Heart right ventricle (tissue), 16 donors: ENCODE results near the gene ITGB6. TPM values are rescaled to one million over a fixed set of nuclear protein-coding genes. Genes with fewer than 3 reads are reported as not detected.

Experiments
- ATAC-seq, 8 donors: fragments of 200-7000 bp; cut with Tn5 transposase; one replicate each; pipeline ENCODE4 v1.9.1; 2020; ENCODE audit warnings: mild to moderate bottlenecking in 8 of 8, moderate library complexity in 8 of 8, moderate number of reproducible peaks in 1 of 8
- DNase-seq, 2 donors: peaks; one replicate each; pipeline ENCODE4 v3.0.0-alpha.2; 2020
- H3K27ac ChIP-seq, 10 donors: fragments of 200-600 bp; sonication (generic) in 2 of 10; one replicate each; pipeline versions ENCODE4 v1.5.0 to v1.8.0; 2020 to 2022; ENCODE audit warnings: mild to moderate bottlenecking in 3 of 10
- H3K27me3 ChIP-seq, 7 donors: fragments of 200-600 bp; one replicate each; pipeline ENCODE4 v1.8.0; 2021 to 2022; ENCODE audit warnings: mild to moderate bottlenecking in 2 of 7
- H3K36me3 ChIP-seq, 9 donors: fragments of 200-600 bp; sonication (generic) in 1 of 9; one replicate each; pipeline versions ENCODE4 v1.5.0 to v1.8.0; 2020 to 2022; ENCODE audit warnings: mild to moderate bottlenecking in 2 of 9
- H3K4me1 ChIP-seq, 9 donors: fragments of 200-600 bp; sonication (generic) in 1 of 9; one replicate each; pipeline versions ENCODE4 v1.5.0 to v1.8.0; 2020 to 2022; ENCODE audit warnings: mild to moderate bottlenecking in 4 of 9
- H3K4me3 ChIP-seq, 10 donors: fragments of 200-600 bp; sonication (generic) in 2 of 10; one replicate each; pipeline versions ENCODE4 v1.5.0 to v1.8.0; 2020 to 2022; ENCODE audit warnings: mild to moderate bottlenecking in 7 of 10, moderate library complexity in 2 of 10
- H3K9me3 ChIP-seq, 11 donors: fragments of 200-600 bp in 10 of 11; sonication (generic) in 2 of 11; one replicate each; pipeline versions ENCODE4 v1.5.0 to v1.8.0; 2013 to 2022; ENCODE audit warnings: mild to moderate bottlenecking in 2 of 11, control low read depth in 1 of 11, moderate library complexity in 1 of 11
- WGBS, 2 donors: extraction: QIAGEN DNeasy Blood & Tissue Kit; methylation state at CpG; one replicate each; pipeline ENCODE4 v1.1.7; 2013; ENCODE audit warnings: inconsistent platforms in 1 of 2; 5-methylcytosine and 5-hydroxymethylcytosine counted together
- intact Hi-C, 10 donors: fragments of 100-400 bp; cut with DNase I; formaldehyde crosslinking; loops; one replicate each; pipeline versions ENCODE4 v1.11.1 to v1.14.2; 2022
- polyA plus RNA-seq, 2 donors: library from polyadenylated mRNA; stranded (reverse); fragments of 200-250 nt; gene quantifications; one replicate each; pipeline ENCODE4 v1.2.3, GENCODE V29; 2013
- total RNA-seq, 10 donors: library from RNA; stranded (reverse); fragmentation: NEBNext Ultra II Directional in 3 of 10; extraction: Animal tissue kit (Norgen Biotek cat#: 25700) in 3 of 10; gene quantifications; one replicate each; pipeline versions ENCODE4 v1.2.1 to v1.2.4, GENCODE V29; 2021 to 2023
- TF ChIP-seq, protein P1 (sequence below), 9 donors: fragments of 200-600 bp; sonication (generic) in 2 of 9; IDR thresholded peaks; one replicate each; pipeline versions ENCODE4 v1.5.0 to v1.8.0; 2021 to 2022; ENCODE audit warnings: antibody characterized with exemption in 9 of 9, mild to moderate bottlenecking in 5 of 9, moderate library complexity in 1 of 9
- donor health status: Arrhythmogenic right ventricular cardiomyopathy.
- donor health status: ischemic (EF 13 %, LVEDD 7.1; RV severe dilation, severe dysfunction).
- donor health status: healthy with polysubstance abuse.
- donor health status: DM: no; HTN: yes; CAD: no.
- donor health status: DM: no; HTN: no; CAD: no.
- donor health status: ischemic (EF 25% LVEDD 6.9; RV normal size, moderate dysfunction).
- donor health status: ischemic (EF 25% LVEDD 5.7; RV mildly dilated, moderate dysfunction).
- donor health status: healthy.
- donor health status: DM: yes; HTN: yes; CAD: no.
- donor health status: Ischemic cardiomyopathy.
- donor health status: ischemic (EF 35%, LVEDD 5.7; RV mildly dilated, moderate dysfunction).
- donor health status: nonischemic (EF 11% LVEDD 7.7; RV severe dilation, severe dysfunction).
- donor health status: DM: yes; HTN: yes; CAD: no.
- donor health status: PGD.
- donor health status: ischemic (EF 29% LVEDD 5.4; RV normal size, mild dysfunction).
- donor health status: nonischemic (EF 23%, LVEDD 6.1; RV moderate dilation, normal function).

ITGB6 gene
- total and polyA plus RNA-seq, 12 donors: 0.09 to 3.5 (median 1.2) TPM

DNA sequence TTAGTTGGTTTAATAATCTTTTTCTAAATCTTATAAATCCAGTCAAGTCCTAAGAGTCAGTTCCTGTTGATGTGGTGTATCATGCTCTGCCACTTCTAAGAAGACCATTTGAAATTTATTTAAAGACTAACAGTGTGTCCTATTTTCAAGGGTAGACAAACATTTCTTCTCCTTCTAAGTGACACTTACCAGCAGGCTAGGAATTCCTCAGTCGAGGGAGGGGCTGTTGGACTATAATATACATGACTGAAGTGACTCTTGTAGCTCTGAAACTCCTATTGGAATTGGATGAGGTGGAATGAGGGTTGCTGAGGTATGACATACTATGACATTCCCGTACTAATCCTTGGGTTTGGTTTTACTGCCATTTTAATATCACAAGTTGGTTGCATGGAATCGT lies 30.6 kb downstream of the ITGB6 start:
- Histone ChIP-seq H3K4me1 (peaks cover 0 to 7% (median 0%) of the 10 kb centered on the region in 9 donors), H3K27ac (no peak overlapping the region), H3K9me3 (no peaks in the 10 kb centered on the region), H3K27me3 (no peaks in the 10 kb centered on the region), H3K36me3 (no peaks in the 10 kb centered on the region), H3K4me3 (no peak overlapping the region)
- no peak for ATAC-seq
- intact Hi-C loops: no loop called here
- 79 to 80% methylated on average over 3 of the region's 3 CpGs for WGBS, 2 donors
- TF ChIP-seq, protein P1, sequence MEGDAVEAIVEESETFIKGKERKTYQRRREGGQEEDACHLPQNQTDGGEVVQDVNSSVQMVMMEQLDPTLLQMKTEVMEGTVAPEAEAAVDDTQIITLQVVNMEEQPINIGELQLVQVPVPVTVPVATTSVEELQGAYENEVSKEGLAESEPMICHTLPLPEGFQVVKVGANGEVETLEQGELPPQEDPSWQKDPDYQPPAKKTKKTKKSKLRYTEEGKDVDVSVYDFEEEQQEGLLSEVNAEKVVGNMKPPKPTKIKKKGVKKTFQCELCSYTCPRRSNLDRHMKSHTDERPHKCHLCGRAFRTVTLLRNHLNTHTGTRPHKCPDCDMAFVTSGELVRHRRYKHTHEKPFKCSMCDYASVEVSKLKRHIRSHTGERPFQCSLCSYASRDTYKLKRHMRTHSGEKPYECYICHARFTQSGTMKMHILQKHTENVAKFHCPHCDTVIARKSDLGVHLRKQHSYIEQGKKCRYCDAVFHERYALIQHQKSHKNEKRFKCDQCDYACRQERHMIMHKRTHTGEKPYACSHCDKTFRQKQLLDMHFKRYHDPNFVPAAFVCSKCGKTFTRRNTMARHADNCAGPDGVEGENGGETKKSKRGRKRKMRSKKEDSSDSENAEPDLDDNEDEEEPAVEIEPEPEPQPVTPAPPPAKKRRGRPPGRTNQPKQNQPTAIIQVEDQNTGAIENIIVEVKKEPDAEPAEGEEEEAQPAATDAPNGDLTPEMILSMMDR (IDR thresholded peaks at IDR 0.05): no peak
- no peak for DNase-seq

DNA sequence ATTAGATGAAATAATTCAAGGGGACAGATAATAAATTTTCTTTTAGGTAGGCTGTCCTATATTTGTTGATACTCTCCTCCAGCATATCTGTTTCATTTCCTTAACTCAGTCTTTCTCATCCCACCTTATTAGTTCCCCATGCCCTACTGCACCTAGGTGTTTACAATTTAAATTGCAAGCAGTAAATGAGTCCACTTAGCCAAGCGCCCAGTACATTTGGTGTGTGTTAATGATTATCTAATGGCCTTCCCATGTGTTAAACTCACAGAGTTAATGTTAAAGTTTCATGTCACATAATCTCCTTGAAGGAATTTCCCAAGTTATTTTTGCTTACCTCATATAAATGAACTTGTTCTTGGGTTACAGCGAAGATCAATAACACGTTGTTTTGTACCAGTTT lies 31.2 kb downstream of the ITGB6 start:
- DNase-seq (no peak), ATAC-seq (no peak)
- Histone ChIP-seq H3K4me3 (no peak overlapping the region), H3K27me3 (no peaks in the 10 kb centered on the region), H3K9me3 (no peaks in the 10 kb centered on the region), H3K4me1 (peaks cover 0 to 7% (median 0%) of the 10 kb centered on the region in 9 donors), H3K36me3 (no peaks in the 10 kb centered on the region), H3K27ac (no peak overlapping the region)
- WGBS, 2 donors: 91 to 92% methylated on average over 3 of the region's 3 CpGs
- intact Hi-C loops: no loop called here
- TF ChIP-seq, protein P1 (IDR thresholded peaks at IDR 0.05): no peak

DNA sequence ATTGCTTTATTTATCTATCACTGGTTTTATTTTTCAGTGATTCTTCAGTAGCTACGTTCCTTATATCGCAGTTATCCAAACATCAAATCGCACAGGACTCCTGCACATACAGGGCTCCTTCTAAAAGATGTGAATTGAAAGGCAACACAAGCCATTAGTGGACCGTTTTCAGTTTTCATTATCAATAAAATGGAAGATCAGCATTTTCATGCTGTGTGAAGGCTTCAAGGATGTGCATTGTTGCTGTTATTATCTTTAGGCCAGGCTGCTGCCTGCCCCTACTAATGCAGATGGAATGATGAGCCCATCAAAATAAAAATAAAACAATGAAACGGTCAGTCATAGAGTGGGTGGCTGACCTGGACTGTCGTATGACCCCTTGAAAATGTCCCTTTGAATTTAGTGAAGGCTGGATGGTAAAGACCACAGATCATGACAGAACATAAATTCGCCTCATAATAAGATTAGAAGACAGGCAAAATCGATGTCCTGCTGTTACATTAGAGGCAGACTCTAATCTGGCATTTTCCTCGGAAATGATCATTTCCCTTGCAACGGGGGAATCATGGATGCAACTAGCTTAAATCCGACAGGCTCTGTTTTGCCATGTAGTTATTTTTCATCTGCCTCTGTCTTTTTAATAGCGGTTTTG lies 32.9 kb downstream of the ITGB6 start:
- no peak for ATAC-seq
- TF ChIP-seq, protein P1 (IDR thresholded peaks at IDR 0.05): no peak
- Histone ChIP-seq H3K4me1 (peaks cover 0 to 7% (median 0%) of the 10 kb centered on the region in 9 donors), H3K27ac (no peak overlapping the region), H3K36me3 (no peaks in the 10 kb centered on the region), H3K4me3 (no peak overlapping the region), H3K9me3 (no peaks in the 10 kb centered on the region), H3K27me3 (no peaks in the 10 kb centered on the region)
- intact Hi-C loops: no loop called here
- DNase-seq: no peak
- WGBS, 2 donors: 89 to 93% methylated on average over 12 of the region's 12 CpGs

DNA sequence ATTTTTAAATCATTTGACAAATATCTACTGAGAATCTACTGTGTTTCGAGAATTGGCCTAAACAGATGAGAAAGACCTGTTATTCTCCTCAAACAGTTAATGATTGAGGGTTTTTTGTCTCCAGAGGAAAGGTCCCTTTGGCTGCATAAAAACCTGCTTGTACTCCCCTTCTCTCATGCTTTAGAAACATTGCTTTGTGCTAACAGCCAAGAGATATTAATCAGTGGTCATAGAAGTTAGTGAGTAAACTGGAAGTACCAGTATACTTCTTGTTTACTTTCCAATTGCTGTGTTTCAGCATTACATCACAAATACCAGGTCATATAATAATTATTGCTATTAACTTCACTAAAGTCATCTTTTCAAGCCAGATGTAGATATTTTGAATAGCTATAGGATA lies 34.1 kb downstream of the ITGB6 start:
- Histone ChIP-seq H3K4me3 (no peak overlapping the region), H3K36me3 (no peaks in the 10 kb centered on the region), H3K9me3 (no peaks in the 10 kb centered on the region), H3K4me1 (peaks cover 0 to 7% (median 0%) of the 10 kb centered on the region in 9 donors), H3K27ac (no peak overlapping the region), H3K27me3 (no peaks in the 10 kb centered on the region)
- DNase-seq: no peak
- no peak for ATAC-seq
- WGBS, 2 donors: 85 to 95% methylated on average over 1 of the region's 1 CpG
- intact Hi-C loops: no loop called here
- TF ChIP-seq, protein P1 (IDR thresholded peaks at IDR 0.05): no peak
